ENCODE measurements around the gene ADCY3. TPM values are rescaled to one million over a fixed set of nuclear protein-coding genes. Genes with fewer than 3 reads are reported as not detected.

The ADCY3 gene
- total RNA-seq, 1 experiment from 2014 or later: 75.6 TPM

GRCh38 chr2:24914713-24915112 is 5.3 kb downstream of the ADCY3 start:
- ChIA-PET CTCF (no interaction called here), POLR2A (no interaction called here)
- Mint-ChIP-seq H3K36me3 (ENCODE audit: insufficient read depth, unreplicated experiment) (peaks cover 36% of the 10 kb centered on the region), H3K4me3 (ENCODE audit: unreplicated experiment) (no peak overlapping the region), H3K27me3 (ENCODE audit: insufficient read depth, unreplicated experiment) (no peaks in the 10 kb centered on the region), H3K9me3 (ENCODE audit: unreplicated experiment) (no peaks in the 10 kb centered on the region), H3K27ac (ENCODE audit: unreplicated experiment) (no peak overlapping the region), H3K4me1 (ENCODE audit: low read depth, unreplicated experiment) (peaks cover 25% of the 10 kb centered on the region)
- no TSS peak for BruUV-seq (replicated peaks)
- TF ChIP-seq, protein P1, sequence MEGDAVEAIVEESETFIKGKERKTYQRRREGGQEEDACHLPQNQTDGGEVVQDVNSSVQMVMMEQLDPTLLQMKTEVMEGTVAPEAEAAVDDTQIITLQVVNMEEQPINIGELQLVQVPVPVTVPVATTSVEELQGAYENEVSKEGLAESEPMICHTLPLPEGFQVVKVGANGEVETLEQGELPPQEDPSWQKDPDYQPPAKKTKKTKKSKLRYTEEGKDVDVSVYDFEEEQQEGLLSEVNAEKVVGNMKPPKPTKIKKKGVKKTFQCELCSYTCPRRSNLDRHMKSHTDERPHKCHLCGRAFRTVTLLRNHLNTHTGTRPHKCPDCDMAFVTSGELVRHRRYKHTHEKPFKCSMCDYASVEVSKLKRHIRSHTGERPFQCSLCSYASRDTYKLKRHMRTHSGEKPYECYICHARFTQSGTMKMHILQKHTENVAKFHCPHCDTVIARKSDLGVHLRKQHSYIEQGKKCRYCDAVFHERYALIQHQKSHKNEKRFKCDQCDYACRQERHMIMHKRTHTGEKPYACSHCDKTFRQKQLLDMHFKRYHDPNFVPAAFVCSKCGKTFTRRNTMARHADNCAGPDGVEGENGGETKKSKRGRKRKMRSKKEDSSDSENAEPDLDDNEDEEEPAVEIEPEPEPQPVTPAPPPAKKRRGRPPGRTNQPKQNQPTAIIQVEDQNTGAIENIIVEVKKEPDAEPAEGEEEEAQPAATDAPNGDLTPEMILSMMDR (IDR thresholded peaks at IDR 0.05; ENCODE audit: insufficient read depth in 1 of 2, low read depth in 1 of 2, low read length in 1 of 2, severe bottlenecking in 1 of 2, unreplicated experiment in 1 of 2): no peak
- Histone ChIP-seq H3K27me3 (replicated peaks; ENCODE audit: control insufficient read depth, insufficient read depth, low read length) (no peaks in the 10 kb centered on the region), H3K4me3 (ENCODE audit: low read depth, low read length) (no peak overlapping the region), H3K4me1 (peaks cover 6% of the 10 kb centered on the region; the same call in 1 of the 2 replicates), H3K9me3 (no peaks in the 10 kb centered on the region), H3K36me3 (ENCODE audit: control insufficient read depth, insufficient read depth, low read length) (no peaks in the 10 kb centered on the region; the same call in 1 of the 2 replicates)
- DNase-seq: no peak
- intact Hi-C loops (cut with micrococcal nuclease; ENCODE audit: unreplicated experiment): no loop called here

DNA sequence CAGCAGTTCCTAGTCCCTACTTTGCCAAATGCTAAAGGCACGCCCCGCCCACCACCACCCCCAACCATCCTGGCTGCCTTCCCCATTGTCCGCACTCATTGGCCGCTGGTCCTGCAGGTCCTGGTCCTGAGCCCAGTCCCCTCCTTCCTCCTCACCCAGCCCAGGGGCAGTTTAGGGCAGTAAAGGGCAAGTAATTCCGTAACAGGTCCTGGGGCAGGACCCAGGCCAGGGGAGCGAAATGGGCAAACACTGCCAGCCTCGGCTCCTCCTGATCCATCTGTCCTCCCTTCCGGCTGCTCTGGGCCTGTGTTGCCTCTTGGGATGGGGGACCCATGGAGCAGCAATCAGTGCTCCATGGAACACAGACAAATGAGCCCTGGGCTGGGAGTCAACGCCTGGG is 6.1 kb downstream of the ADCY3 start:
- peaks cover 22% of the 10 kb centered on the region for H3K4me1 Mint-ChIP-seq (ENCODE audit: low read depth, unreplicated experiment)
- Histone ChIP-seq H3K27me3 (replicated peaks; ENCODE audit: control insufficient read depth, insufficient read depth, low read length) (no peaks in the 10 kb centered on the region), H3K9me3 (no peaks in the 10 kb centered on the region), H3K4me1 (peaks cover 5% of the 10 kb centered on the region; the same call in 1 of the 2 replicates), H3K4me3 (ENCODE audit: low read depth, low read length) (no peak overlapping the region), H3K36me3 (ENCODE audit: control insufficient read depth, insufficient read depth, low read length) (no peaks in the 10 kb centered on the region; the same call in 1 of the 2 replicates)
- ChIA-PET POLR2A (no interaction called here), CTCF (no interaction called here)
- intact Hi-C loops (cut with micrococcal nuclease; ENCODE audit: unreplicated experiment): no loop called here
- no peak overlapping the region for H3K27ac Mint-ChIP-seq (ENCODE audit: unreplicated experiment)
- no TSS peak for BruUV-seq (replicated peaks)
- no peaks in the 10 kb centered on the region for H3K9me3 Mint-ChIP-seq (ENCODE audit: unreplicated experiment)
- TF ChIP-seq, protein P1 (IDR thresholded peaks at IDR 0.05; ENCODE audit: insufficient read depth in 1 of 2, low read depth in 1 of 2, low read length in 1 of 2, severe bottlenecking in 1 of 2, unreplicated experiment in 1 of 2): no peak
- peaks cover 36% of the 10 kb centered on the region for H3K36me3 Mint-ChIP-seq (ENCODE audit: insufficient read depth, unreplicated experiment)
- no peak for DNase-seq
- H3K27me3 Mint-ChIP-seq (ENCODE audit: insufficient read depth, unreplicated experiment): no peaks in the 10 kb centered on the region
- no peak overlapping the region for H3K4me3 Mint-ChIP-seq (ENCODE audit: unreplicated experiment)

DNA sequence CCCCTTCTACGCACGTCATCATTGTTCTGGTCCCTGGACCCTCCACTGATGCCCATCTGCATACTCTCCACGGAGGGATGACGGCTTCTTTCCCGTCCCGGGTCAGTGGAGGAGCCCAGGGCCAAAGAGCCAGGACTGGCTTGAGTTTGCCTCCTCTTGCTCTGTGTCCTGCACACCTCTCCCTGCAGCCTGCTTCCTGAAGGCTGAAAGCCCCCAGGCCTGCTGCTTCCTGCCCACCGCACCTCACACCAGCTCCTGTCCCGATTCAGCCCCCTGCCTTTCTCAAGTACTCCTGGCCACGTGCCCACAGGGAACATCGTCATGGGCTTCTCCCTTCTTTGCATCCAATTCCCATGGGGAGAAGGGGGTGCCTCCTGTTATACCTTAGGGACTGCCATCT is 7.1 kb downstream of the ADCY3 start:
- Histone ChIP-seq H3K27me3 (replicated peaks; ENCODE audit: control insufficient read depth, insufficient read depth, low read length) (no peaks in the 10 kb centered on the region), H3K9me3 (no peaks in the 10 kb centered on the region), H3K36me3 (ENCODE audit: control insufficient read depth, insufficient read depth, low read length) (no peaks in the 10 kb centered on the region; the same call in 1 of the 2 replicates), H3K4me3 (ENCODE audit: low read depth, low read length) (no peak overlapping the region), H3K4me1 (no peaks in the 10 kb centered on the region)
- no peak overlapping the region for H3K4me3 Mint-ChIP-seq (ENCODE audit: unreplicated experiment)
- ChIA-PET CTCF (no interaction called here), POLR2A (no interaction called here)
- DNase-seq: no peak
- no TSS peak for BruUV-seq (replicated peaks)
- intact Hi-C loops (cut with micrococcal nuclease; ENCODE audit: unreplicated experiment): no loop called here
- H3K4me1 Mint-ChIP-seq (ENCODE audit: low read depth, unreplicated experiment): peaks cover 18% of the 10 kb centered on the region
- TF ChIP-seq, protein P1 (IDR thresholded peaks at IDR 0.05; ENCODE audit: insufficient read depth in 1 of 2, low read depth in 1 of 2, low read length in 1 of 2, severe bottlenecking in 1 of 2, unreplicated experiment in 1 of 2): no peak
- H3K9me3 Mint-ChIP-seq (ENCODE audit: unreplicated experiment): no peaks in the 10 kb centered on the region
- H3K36me3 Mint-ChIP-seq (ENCODE audit: insufficient read depth, unreplicated experiment): peaks cover 32% of the 10 kb centered on the region
- H3K27ac Mint-ChIP-seq (ENCODE audit: unreplicated experiment): no peak overlapping the region
- no peaks in the 10 kb centered on the region for H3K27me3 Mint-ChIP-seq (ENCODE audit: insufficient read depth, unreplicated experiment)
